NCI-H2107 (cell line): ENCODE results near the gene TMBIM4.

Experiments
- DNase-seq: peaks from one replicate; lab custom pipeline; 2025; lab: John Stamatoyannopoulos, UW

TMBIM4 gene

GRCh38 chr12:66090157-66090556 is 79.6 kb downstream of the TMBIM4 start:
- DNase-seq, result no peak

DNA sequence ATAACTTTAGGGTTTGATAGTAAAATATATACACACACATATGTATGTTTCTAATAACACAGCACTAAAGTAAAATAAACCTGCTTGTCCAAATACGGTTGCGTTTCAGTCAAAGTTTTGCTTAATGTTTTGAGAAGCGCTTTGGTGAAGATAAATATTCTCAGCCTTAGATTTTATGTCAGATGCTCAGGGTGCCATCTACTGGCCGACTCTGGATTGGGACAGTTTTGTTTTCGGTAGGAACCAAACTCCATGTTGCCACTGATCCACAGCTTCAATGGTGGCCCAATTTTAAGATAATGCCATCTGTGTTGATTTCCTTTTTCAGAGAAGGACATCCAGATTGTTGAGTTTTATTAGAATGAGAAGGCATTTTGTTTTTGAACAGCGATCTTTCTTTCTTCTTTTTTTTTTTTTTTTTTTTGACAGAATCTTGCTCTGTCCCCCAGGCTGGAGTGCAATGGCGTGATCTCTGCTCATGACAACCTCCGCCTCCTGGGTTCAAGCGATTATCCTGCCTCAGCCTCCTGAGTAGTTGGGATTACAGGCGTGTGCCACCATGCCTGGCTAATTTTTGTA is 82.3 kb downstream of the TMBIM4 start:
- DNase-seq, result peak; percentile 33

GRCh38 chr12:66085998-66086397 is 83.8 kb downstream of the TMBIM4 start:
- no peak for DNase-seq
